A673 (cell line): ENCODE data around the gene MAPK11. TPM values are rescaled to one million over a fixed set of nuclear protein-coding genes. Genes with fewer than 3 reads are reported as not detected.

Experiments used
- Bru-seq: library from RNA; stranded (reverse); fragments of 400-500 nt; gene quantifications from one replicate; lab custom pipeline; 2021; lab: Mats Ljungman, UMichigan
- BruChase-seq, 2 experiments: library from RNA; stranded (reverse); fragments of 400-500 nt; gene quantifications; one replicate each; lab custom pipeline; 2021; lab: Mats Ljungman, UMichigan
- BruUV-seq: library from RNA; stranded (reverse); fragments of 400-500 nt; replicated peaks from 2 replicates; lab custom pipeline; 2021; lab: Mats Ljungman, UMichigan
- CTCF ChIA-PET: fragments of 300-600 bp; sonication (Branson Sonifier 250); formaldehyde crosslinking; loops from one replicate; lab custom pipeline; 2022; ENCODE audit warnings: antibody characterized with exemption; lab: Charles Lee
- POLR2A ChIA-PET: fragments of 300-600 bp; sonication (Branson Sonifier 250); formaldehyde crosslinking; loops from one replicate; lab custom pipeline; 2022; ENCODE audit warnings: antibody characterized with exemption; ENCODE audit not compliant: low non-redundant PET; lab: Charles Lee
- DNase-seq: peaks from one replicate; pipeline ENCODE4 v3.0.0-alpha.2; 2015; ENCODE audit warnings: low spot score
- H3K27ac ChIP-seq: fragments of 200-600 bp; sonication (generic); 2 replicates; pipeline ENCODE4 v1.5.1; 2016; ENCODE audit warnings: mixed run types, low read depth, mild to moderate bottlenecking, mixed read lengths, antibody characterized with exemption, low read length; ENCODE audit not compliant: poor library complexity, severe bottlenecking
- H3K27me3 ChIP-seq: fragments of 200-600 bp; sonication (generic); replicated peaks from 2 replicates; pipeline ENCODE4 v1.6.1; 2017; ENCODE audit warnings: mixed run types, low read depth, mild to moderate bottlenecking, mixed read lengths, antibody characterized with exemption, low read length; ENCODE audit not compliant: insufficient read depth, poor library complexity
- H3K36me3 ChIP-seq: fragments of 200-600 bp; sonication (generic); 2 replicates; pipeline ENCODE4 v1.6.1; 2016; ENCODE audit warnings: mixed run types, mild to moderate bottlenecking, mixed read lengths, antibody characterized with exemption, low read length; ENCODE audit not compliant: insufficient read depth, poor library complexity, severe bottlenecking
- H3K4me1 ChIP-seq: fragments of 200-600 bp; sonication (generic); 2 replicates; pipeline ENCODE4 v1.6.1; 2017; ENCODE audit warnings: mixed run types, mild to moderate bottlenecking, mixed read lengths, antibody characterized with exemption, low read length; ENCODE audit not compliant: insufficient read depth, poor library complexity, severe bottlenecking
- H3K4me3 ChIP-seq: fragments of 200-600 bp; sonication (generic); 2 replicates; pipeline ENCODE4 v1.5.1; 2016; ENCODE audit warnings: low read depth, mixed run types, mild to moderate bottlenecking, mixed read lengths, low read length; ENCODE audit not compliant: poor library complexity, severe bottlenecking
- H3K9me3 ChIP-seq: fragments of 200-600 bp; sonication (generic); 2 replicates; pipeline ENCODE4 v1.6.1; 2016; ENCODE audit warnings: mixed run types, low read depth, mild to moderate bottlenecking, mixed read lengths, antibody characterized with exemption, low read length; ENCODE audit not compliant: poor library complexity, severe bottlenecking
- CTCF ChIP-seq: fragments of 300-800, 200-600 bp; sonication (generic); conservative IDR thresholded peaks from 2 replicates; pipeline ENCODE4 v1.5.1; 2017; ENCODE audit warnings: low read depth, mild to moderate bottlenecking, antibody characterized with exemption, low read length, moderate library complexity, mixed read lengths
- EZH2 ChIP-seq: fragments of 200-600 bp; sonication (generic); IDR thresholded peaks from 2 replicates; pipeline ENCODE4 v1.6.1; 2017; ENCODE audit warnings: borderline replicate concordance, low read depth, mild to moderate bottlenecking, mixed read lengths, antibody characterized with exemption, low read length; ENCODE audit not compliant: poor library complexity, severe bottlenecking
- intact Hi-C: fragments of 100-400 bp; cut with micrococcal nuclease; formaldehyde crosslinking; loops from one replicate; pipeline ENCODE4 v1.10.0; 2022; ENCODE audit not compliant: unreplicated experiment
- long read RNA-seq: library from polyadenylated mRNA; stranded (forward); transcript quantifications from one replicate; pipeline ENCODE4 v2.0.0, GENCODE V29; 2022
- total RNA-seq: library from RNA; stranded (reverse); gene quantifications from 2 replicates; pipeline ENCODE4 v1.2.3, GENCODE V29; 2021

Gene MAPK11
- total RNA-seq (5.4 and 10.4 TPM in 2 replicates), Bru-seq, nascent RNA (percentile 22 among the genes with signal in this experiment), BruChase-seq, experiment 1, labeled RNA remaining after a 2-hour chase (percentile 38 among the genes with signal in this experiment), BruChase-seq, experiment 2, labeled RNA remaining after a 6-hour chase (percentile 44 among the genes with signal in this experiment)
- long read RNA-seq, partial matches to known transcripts, result 0 of 1 reads
- long read RNA-seq, other reads (novel, unspliced or antisense), result 1 of 1 reads

GRCh38 chr22:50269970-50270665 lies at the start of gene MAPK11:
Gene MAPK11, minus strand, starts transcription at chr22:50270380. Its CDS starts 88 bp downstream, at chr22:50270292.
- peaks cover 7% of the 10 kb centered on the region for H3K36me3 ChIP-seq
- no TSS peak for BruUV-seq
- POLR2A ChIA-PET, result no interaction called here
- H3K27me3 ChIP-seq, result no peaks in the 10 kb centered on the region
- peak; percentile 68 for DNase-seq
- TF ChIP-seq CTCF (no peak), EZH2 (no peak)
- peak within 1 kb of the TSS; percentile 71 for H3K27ac ChIP-seq
- CTCF ChIA-PET, result no interaction called here
- H3K9me3 ChIP-seq, result no peaks in the 10 kb centered on the region
- intact Hi-C loops, result loop anchor here (2.0 to 10.0 kb wide), 2 partner anchors 73 to 225 kb away; partner anchors contain the start of gene PPP6R2
- peak within 1 kb of the TSS; percentile 56 for H3K4me3 ChIP-seq
- peaks cover 43% of the 10 kb centered on the region for H3K4me1 ChIP-seq

GRCh38 chr22:50319503-50319951 lies 49.3 kb upstream of the MAPK11 start:
- H3K4me3 ChIP-seq, result no peak overlapping the region
- H3K27me3 ChIP-seq, result no peaks in the 10 kb centered on the region
- H3K27ac ChIP-seq, result no peak overlapping the region
- no peaks in the 10 kb centered on the region for H3K4me1 ChIP-seq
- H3K9me3 ChIP-seq, result no peaks in the 10 kb centered on the region
- no peaks in the 10 kb centered on the region for H3K36me3 ChIP-seq
- DNase-seq, result no peak
- intact Hi-C loops, result no loop called here
- no peak for TF ChIP-seq EZH2
- no peak for TF ChIP-seq CTCF
- POLR2A ChIA-PET, result interaction anchor here (0.5 kb wide), 1 partner anchor 12 kb away, joined by 6 read pairs; the partner anchor contains the start of gene PLXNB2
- CTCF ChIA-PET, result no interaction called here
- BruUV-seq, result no TSS peak

GRCh38 chr22:50318698-50319411 lies 48.7 kb upstream of the MAPK11 start:
- Histone ChIP-seq H3K4me3 (no peak overlapping the region), H3K27me3 (no peaks in the 10 kb centered on the region), H3K4me1 (no peaks in the 10 kb centered on the region), H3K36me3 (no peaks in the 10 kb centered on the region), H3K9me3 (no peaks in the 10 kb centered on the region), H3K27ac (no peak overlapping the region)
- ChIA-PET CTCF (interaction anchor here (0.5 kb wide), 1 partner anchor 23 kb away, joined by 3 read pairs; no protein-coding TSS in a partner anchor), POLR2A (interaction anchor here (0.5 kb wide), 1 partner anchor 12 kb away, joined by 6 read pairs; the partner anchor contains the start of gene PLXNB2)
- BruUV-seq, result no TSS peak
- intact Hi-C loops, result no loop called here
- TF ChIP-seq EZH2 (no peak), CTCF (no peak)
- DNase-seq, result no peak
